NCI-H2171 treated with DMSO at 0.1 percent for 48 hours (cell line): ENCODE results near the gene PPP1R14B.

Source experiments
- DNase-seq: peaks from one replicate; lab custom pipeline; 2025; lab: John Stamatoyannopoulos, UW

The PPP1R14B gene

GRCh38 chr11:64245401-64245796 is 1.3 kb downstream of the PPP1R14B start:
- no peak for DNase-seq

- DNase-seq: no peak
Observed at GRCh38 chr11:64244966-64245365, 1.8 kb downstream of the PPP1R14B start.

GRCh38 chr11:64244107-64244506 is 2.6 kb downstream of the PPP1R14B start:
- no peak for DNase-seq

DNA sequence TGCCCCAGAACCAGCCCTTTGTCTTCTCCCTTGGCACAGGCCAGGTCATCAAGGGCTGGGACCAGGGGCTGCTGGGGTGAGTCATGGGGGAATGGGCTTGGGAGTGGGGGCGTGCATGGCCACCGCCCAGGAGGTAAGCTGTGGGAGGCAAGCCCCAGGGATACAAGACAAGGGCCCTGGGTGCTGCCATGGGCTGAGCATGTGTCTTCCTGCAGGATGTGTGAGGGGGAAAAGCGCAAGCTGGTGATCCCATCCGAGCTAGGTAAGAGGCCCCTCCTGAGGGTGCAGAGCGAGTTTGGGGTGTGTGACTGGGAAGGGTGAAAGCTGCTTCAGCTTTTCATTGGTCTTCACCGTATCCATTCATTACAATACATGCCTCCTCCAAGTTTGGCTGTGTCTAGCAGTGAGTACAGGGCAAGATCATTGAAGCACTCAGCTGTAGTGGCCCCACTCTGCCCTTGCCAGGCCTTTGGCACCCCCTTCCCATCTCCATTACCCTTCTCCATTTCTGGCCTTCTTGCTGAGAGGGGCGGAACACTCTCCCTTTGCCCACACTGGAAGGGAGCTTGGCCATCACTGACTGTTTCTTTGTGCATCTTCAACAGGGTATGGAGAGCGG is 3.4 kb downstream of the PPP1R14B start:
- no peak for DNase-seq

GRCh38 chr11:64241491-64242374 is 5.0 kb downstream of the PPP1R14B start:
- peak; percentile 98 for DNase-seq

DNA sequence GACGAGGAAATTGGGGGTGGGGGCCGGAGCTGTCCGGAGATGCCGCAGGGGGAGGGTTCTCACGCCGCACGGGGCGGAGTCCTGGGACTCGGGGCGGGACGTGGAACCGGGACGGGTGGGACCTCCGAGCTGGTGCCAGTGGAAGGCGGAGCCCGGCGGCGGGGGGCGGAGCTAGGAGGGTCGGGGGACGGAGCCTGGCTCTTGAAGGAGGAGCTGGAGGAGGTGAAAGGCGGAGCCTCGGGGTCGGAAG is 5.6 kb downstream of the PPP1R14B start:
- DNase-seq: no peak

DNA sequence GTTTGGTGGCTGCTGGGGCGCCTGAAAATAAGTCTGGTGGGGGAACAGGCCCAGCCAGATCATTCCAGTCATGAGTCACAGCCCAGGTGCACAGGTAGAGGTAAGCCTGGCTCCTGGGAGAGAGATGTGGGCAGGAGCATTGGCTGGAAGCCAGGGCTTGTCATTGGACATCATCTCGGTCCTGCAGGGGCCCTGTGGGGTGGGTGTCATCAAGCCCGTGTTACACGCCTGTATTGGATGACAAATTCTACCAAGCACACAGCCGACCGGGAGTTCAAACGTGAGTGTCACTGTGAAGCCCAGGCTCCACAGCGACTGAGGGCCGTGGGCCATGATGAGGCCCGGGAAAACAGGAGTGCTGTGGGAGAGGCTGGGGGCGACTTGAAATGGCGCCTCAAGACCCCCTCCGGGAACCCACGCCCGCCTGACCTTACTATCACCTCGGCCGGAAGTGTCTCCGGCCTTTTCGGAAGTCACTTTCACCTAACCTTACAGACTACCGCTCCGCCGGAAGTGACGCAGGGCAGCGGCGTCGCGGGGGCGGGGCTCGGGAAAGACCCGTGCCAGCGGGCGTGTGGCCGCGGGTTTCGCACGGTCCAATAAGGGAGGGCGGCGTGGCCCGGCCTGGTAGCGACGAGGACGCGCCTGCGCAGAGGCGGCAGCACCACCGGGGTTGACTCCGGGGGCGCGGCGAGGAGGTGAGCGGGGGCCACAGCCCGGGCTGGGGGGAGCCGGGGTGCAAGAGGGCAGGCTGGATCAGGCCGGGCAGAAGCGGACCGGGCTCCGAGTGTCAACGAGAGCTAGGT is 6.1 kb downstream of the PPP1R14B start, which contains the start of gene FKBP2:
FKBP2 (plus strand) TSS at position 661 of the 806 bp plus-strand sequence. CDS start 1,293 bp downstream, outside the sequence.
- peak; percentile 94 for DNase-seq

- no peak for DNase-seq
Observed at GRCh38 chr11:64239662-64240434, 6.9 kb downstream of the PPP1R14B start.

DNA sequence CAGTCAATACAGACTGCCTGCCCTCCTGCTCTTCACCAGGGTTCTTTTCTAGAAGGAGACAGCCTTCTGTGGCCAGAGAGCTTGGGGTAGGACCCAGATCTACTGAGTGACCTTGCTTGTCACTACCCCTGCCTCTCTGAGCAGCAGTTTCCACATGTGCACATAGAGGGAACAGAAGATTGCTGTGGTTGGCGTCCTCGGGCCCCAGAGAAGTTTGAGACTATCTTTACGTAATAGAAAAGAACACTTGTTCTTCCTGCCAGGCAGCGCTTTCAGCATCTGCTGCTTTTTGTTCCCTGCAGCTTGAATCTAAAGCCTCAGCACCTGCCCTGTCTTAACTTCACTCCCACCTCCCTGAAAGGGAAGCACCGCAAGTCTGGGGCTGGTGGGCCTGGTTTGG is 7.7 kb downstream of the PPP1R14B start:
- no peak for DNase-seq

DNA sequence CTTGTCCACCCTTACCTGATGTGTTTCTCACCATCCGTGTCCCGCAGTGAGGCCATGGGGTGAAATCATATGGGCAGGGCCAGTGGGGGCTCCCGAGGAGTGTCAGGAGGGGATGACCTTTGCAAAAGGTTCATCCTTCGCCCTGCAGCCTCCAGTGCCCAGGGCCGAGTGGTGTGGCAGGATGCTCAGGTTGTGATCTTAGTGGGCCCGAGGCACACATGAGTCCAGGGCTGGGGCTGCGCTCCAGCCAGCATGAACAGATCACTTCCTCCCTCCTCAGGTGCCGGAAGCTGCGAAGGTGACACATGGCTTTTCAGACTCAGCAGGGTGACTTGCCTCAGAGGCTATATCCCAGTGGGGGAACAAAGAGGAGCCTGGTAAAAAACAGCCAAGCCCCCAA is 8.7 kb downstream of the PPP1R14B start:
- DNase-seq: no peak

DNA sequence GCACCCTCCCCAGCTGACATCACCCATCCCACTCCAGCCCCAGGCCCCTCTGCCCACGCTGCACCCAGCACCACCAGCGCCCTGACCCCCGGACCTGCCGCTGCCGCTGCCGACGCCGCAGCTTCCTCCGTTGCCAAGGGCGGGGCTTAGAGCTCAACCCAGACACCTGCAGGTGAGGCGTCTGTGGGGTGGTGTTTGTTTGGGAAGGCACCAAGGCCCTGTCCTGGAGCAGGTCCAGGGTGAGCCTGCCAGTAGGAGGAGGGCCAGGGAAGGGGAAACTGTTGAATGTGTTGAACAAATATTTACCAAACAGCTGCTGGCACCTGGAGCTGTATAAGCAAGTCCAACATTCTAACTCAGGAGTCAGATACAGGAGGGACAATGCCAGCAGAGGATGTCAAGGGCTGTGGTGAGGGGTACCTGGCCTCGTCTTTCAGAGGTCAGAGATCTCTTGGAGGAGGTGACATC is 9.2 kb downstream of the PPP1R14B start:
- DNase-seq: no peak

GRCh38 chr11:64235437-64236161 is 11.1 kb downstream of the PPP1R14B start:
- no peak for DNase-seq

DNA sequence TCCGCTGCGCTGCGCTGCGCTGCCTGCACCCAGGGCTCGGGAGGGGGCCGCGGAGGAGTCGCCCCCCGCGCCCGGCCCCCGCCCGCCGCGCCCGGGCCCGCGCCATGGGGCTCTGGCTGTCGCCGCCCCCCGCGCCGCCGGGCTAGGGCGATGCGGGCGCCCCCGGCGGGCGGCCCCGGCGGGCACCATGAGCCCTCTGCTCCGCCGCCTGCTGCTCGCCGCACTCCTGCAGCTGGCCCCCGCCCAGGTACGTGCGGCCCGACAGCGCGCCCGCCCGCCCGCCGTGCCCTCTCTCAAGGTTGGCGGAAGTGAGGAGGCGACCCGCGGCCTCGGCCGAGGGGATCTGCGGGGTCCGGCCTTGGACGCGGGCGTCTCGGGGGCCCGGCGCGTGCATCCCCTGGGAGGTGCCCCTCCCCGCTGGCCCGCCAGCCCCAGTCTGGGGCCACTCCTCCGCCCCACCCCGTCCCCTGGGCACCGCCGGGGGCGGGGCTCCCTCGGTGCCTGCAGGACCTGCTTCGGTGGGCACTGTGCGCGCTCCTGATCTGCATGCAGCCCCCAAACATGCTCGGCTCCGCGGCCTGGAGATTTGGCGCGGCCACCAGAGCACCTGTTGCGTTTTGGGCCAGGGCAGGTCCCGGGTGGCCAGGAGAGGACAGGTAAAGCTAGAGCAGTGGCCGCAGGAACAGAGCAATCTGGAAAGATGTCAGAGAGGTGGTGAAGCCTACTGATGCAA is 11.9 kb downstream of the PPP1R14B start:
- DNase-seq: peak; percentile 48

GRCh38 chr11:64233913-64234586 is 12.7 kb downstream of the PPP1R14B start, which contains the start of gene VEGFB:
VEGFB (plus strand) TSS chr11:64234584; CDS start chr11:64234834, 250 bp downstream.
- peak; percentile 52 for DNase-seq

- DNase-seq: no peak
Observed at GRCh38 chr11:64232967-64233315, 13.8 kb downstream of the PPP1R14B start.

DNA sequence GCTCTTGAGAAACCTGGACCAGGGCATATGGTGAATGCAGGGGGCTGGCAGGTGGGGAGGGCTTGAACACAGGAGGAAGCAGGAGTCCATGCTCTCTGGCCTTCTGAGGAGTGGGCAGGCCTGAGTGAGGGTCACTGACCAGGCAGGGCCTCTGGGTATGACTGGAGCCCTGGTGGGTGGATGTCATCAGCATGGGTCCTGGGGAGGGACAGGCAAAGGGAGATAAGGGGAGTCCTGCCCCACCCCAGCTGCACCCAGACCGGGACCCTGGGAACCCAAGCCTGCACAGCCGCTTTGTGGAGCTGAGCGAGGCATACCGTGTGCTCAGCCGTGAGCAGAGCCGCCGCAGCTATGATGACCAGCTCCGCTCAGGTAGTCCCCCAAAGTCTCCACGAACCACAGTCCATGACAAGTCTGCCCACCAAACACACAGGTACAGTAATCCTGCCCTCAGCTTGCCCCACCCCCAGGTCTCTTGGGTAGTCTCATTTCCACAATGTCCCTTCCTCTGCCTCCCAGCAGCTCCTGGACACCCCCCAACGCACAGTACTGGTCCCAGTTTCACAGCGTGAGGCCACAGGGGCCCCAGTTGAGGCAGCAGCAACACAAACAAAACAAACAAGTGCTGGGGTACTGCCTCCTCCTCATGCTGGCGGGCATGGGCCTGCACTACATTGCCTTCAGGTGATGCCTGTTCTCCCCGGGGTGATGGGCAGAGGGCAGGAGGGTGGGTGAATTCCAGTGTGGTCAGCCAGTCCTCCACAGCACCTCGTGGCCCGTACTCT is 14.4 kb downstream of the PPP1R14B start:
- DNase-seq: no peak

DNA sequence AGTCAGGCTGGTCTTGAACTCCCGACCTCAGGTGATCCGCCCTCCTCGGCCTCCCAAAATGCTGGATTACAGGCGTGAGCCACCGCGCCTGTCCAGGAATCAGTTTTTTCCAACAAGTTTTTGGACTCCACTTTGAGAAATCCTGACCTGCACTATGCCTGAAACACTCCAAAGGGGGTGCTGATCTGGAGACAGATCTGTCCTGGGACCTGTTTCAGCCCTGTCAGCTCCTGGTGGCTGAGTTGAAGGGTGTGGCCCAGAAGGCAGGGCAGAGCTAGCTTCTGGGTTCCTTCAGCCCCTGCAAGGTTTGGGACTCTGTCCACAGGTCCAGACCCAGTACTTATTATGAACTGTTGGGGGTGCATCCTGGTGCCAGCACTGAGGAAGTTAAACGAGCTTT is 15.2 kb downstream of the PPP1R14B start:
- DNase-seq: no peak

GRCh38 chr11:64230985-64231365 is 15.8 kb downstream of the PPP1R14B start:
- no peak for DNase-seq
